GM21526 (cell line): ENCODE data around the gene CAPN6.

ENCODE experiments used
- ATAC-seq: cut with Tn5 transposase; IDR thresholded peaks from one replicate; pipeline ENCODE4 v1.9.1; 2021; ENCODE audit warnings: moderate library complexity; ENCODE audit not compliant: unreplicated experiment, low FRiP score

CAPN6 gene

GRCh38 chrX:111200327-111200726 is 70.0 kb downstream of the CAPN6 start:
- no peak for ATAC-seq

- ATAC-seq: no peak
Measured at GRCh38 chrX:111199505-111199904, 70.8 kb downstream of the CAPN6 start.
